Neural progenitor cell (in vitro differentiated cells): ENCODE data around the gene TNMD. TPM values are rescaled to one million over a fixed set of nuclear protein-coding genes. Genes with fewer than 3 reads are reported as not detected.
A peak's percentile ranks its signal among the peaks of the same experiment; 100 is the strongest.

Experiments
- DNase-seq: peaks from one replicate; pipeline ENCODE4 v3.0.0-alpha.2; 2016; ENCODE audit warnings: low spot score
- H2AFZ ChIP-seq: fragments of 200-600 bp; sonication (generic); replicated peaks from 2 replicates; pipeline ENCODE4 v1.6.1; 2016; ENCODE audit warnings: antibody characterized with exemption
- H3F3A ChIP-seq: fragments of 200-600 bp; sonication (generic); 2 replicates; pipeline ENCODE4 v1.6.1; 2016; ENCODE audit warnings: antibody characterized with exemption, low read depth
- H3K27ac ChIP-seq: fragments of 200-600 bp; sonication (generic); 2 replicates; pipeline ENCODE4 v1.5.1; 2016; ENCODE audit warnings: mild to moderate bottlenecking
- H3K27me3 ChIP-seq: fragments of 200-600 bp; sonication (generic); 2 replicates; pipeline ENCODE4 v1.6.1; 2016; ENCODE audit warnings: mild to moderate bottlenecking, moderate library complexity
- H3K36me3 ChIP-seq: fragments of 200-600 bp; sonication (generic); 2 replicates; pipeline ENCODE4 v1.5.1; 2016
- H3K4me1 ChIP-seq: fragments of 200-600 bp; sonication (generic); 2 replicates; pipeline ENCODE4 v1.6.1; 2016; ENCODE audit warnings: mixed run types
- H3K4me2 ChIP-seq: fragments of 200-600 bp; sonication (generic); 2 replicates; pipeline ENCODE4 v1.6.1; 2016
- H3K4me3 ChIP-seq: fragments of 200-600 bp; sonication (generic); 2 replicates; pipeline ENCODE4 v1.5.1; 2016
- H3K79me2 ChIP-seq: fragments of 200-600 bp; sonication (generic); 2 replicates; pipeline ENCODE4 v1.6.1; 2016; ENCODE audit warnings: low read depth
- H3K9ac ChIP-seq: fragments of 200-600 bp; sonication (generic); 2 replicates; pipeline ENCODE4 v1.6.1; 2016
- H3K9me3 ChIP-seq: fragments of 200-600 bp; sonication (generic); 2 replicates; pipeline ENCODE4 v1.5.1; 2016; ENCODE audit warnings: low read depth
- H4K20me1 ChIP-seq: fragments of 200-600 bp; sonication (generic); 2 replicates; pipeline ENCODE4 v1.6.1; 2016; ENCODE audit warnings: low read depth
- H3K27ac Mint-ChIP-seq: 3 replicates; pipeline ENCODE4 v1.8.0; 2021; ENCODE audit warnings: mixed read lengths
- H3K27me3 Mint-ChIP-seq: 2 replicates; pipeline ENCODE4 v1.8.0; 2022; ENCODE audit warnings: low read depth, mild to moderate bottlenecking, inconsistent platforms, moderate library complexity, mixed read lengths; ENCODE audit not compliant: insufficient read depth
- H3K36me3 Mint-ChIP-seq: 3 replicates; pipeline ENCODE4 v1.8.0; 2021; ENCODE audit warnings: mixed read lengths
- H3K4me1 Mint-ChIP-seq: 3 replicates; pipeline ENCODE4 v1.8.0; 2021; ENCODE audit warnings: mixed read lengths
- H3K4me3 Mint-ChIP-seq: 3 replicates; pipeline ENCODE4 v1.8.0; 2021; ENCODE audit warnings: mild to moderate bottlenecking, moderate library complexity, mixed read lengths
- H3K9me3 Mint-ChIP-seq: 3 replicates; pipeline ENCODE4 v1.8.0; 2020; ENCODE audit warnings: mixed read lengths
- EZH2 ChIP-seq: fragments of 200-600 bp; sonication (generic); IDR thresholded peaks from 2 replicates; pipeline ENCODE4 v1.6.1; 2017; ENCODE audit warnings: antibody characterized with exemption, mild to moderate bottlenecking, moderate library complexity
- EZH2phosphoT487 ChIP-seq: fragments of 200-600 bp; sonication (generic); IDR thresholded peaks from 2 replicates; pipeline ENCODE4 v1.6.1; 2017; ENCODE audit warnings: antibody characterized with exemption
- total RNA-seq: library from RNA; depleted of rRNA; stranded (reverse); fragments of >200 nt; gene quantifications from 2 replicates; pipeline ENCODE4 v1.2.3, GENCODE V29; 2015; ENCODE audit warnings: low replicate concordance
- TF ChIP-seq, protein P1 (sequence below): fragments of 200-600 bp; sonication (generic); IDR thresholded peaks from 2 replicates; pipeline ENCODE4 v1.5.1; 2017; ENCODE audit warnings: antibody characterized with exemption, mild to moderate bottlenecking

The TNMD gene
- total RNA-seq, 1 donor from 2014 or later, result not detected

DNA sequence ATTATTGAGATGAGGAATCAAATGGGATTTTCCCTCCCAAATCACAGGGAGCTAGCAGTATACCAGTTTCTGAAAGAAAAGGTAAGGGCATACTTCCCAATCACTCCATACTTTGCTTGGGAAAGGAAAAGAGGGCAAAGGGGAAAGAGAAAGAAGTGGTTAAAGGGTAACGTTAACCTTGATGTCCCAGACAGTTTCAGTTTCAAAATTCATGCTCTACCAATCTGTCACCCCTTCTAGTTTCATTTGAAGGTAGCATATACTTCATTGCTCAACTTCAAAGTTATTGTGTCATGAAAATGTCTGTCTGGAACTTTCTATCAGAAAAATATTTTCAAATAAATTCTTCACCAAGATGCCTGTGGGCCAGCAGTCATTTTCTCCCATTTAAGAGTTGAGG is 16.0 kb downstream of the TNMD start:
- no peak overlapping the region for H3K27ac Mint-ChIP-seq
- Histone ChIP-seq H3F3A (no peaks in the 10 kb centered on the region), H4K20me1 (no peaks in the 10 kb centered on the region), H3K4me2 (no peak overlapping the region), H3K79me2 (no peaks in the 10 kb centered on the region), H3K9me3 (no peaks in the 10 kb centered on the region), H2AFZ (no peak overlapping the region), H3K9ac (no peak overlapping the region), H3K4me1 (no peaks in the 10 kb centered on the region), H3K27ac (no peak overlapping the region), H3K4me3 (no peak overlapping the region), H3K27me3 (no peaks in the 10 kb centered on the region), H3K36me3 (no peaks in the 10 kb centered on the region)
- TF ChIP-seq, protein P1, sequence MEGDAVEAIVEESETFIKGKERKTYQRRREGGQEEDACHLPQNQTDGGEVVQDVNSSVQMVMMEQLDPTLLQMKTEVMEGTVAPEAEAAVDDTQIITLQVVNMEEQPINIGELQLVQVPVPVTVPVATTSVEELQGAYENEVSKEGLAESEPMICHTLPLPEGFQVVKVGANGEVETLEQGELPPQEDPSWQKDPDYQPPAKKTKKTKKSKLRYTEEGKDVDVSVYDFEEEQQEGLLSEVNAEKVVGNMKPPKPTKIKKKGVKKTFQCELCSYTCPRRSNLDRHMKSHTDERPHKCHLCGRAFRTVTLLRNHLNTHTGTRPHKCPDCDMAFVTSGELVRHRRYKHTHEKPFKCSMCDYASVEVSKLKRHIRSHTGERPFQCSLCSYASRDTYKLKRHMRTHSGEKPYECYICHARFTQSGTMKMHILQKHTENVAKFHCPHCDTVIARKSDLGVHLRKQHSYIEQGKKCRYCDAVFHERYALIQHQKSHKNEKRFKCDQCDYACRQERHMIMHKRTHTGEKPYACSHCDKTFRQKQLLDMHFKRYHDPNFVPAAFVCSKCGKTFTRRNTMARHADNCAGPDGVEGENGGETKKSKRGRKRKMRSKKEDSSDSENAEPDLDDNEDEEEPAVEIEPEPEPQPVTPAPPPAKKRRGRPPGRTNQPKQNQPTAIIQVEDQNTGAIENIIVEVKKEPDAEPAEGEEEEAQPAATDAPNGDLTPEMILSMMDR, result no peak
- TF ChIP-seq EZH2phosphoT487 (no peak), EZH2 (no peak)
- no peaks in the 10 kb centered on the region for H3K9me3 Mint-ChIP-seq
- H3K4me3 Mint-ChIP-seq, result no peak overlapping the region
- peaks cover 7% of the 10 kb centered on the region for H3K27me3 Mint-ChIP-seq
- no peak for DNase-seq
- peaks cover 12% of the 10 kb centered on the region for H3K4me1 Mint-ChIP-seq
- H3K36me3 Mint-ChIP-seq, result no peaks in the 10 kb centered on the region

DNA sequence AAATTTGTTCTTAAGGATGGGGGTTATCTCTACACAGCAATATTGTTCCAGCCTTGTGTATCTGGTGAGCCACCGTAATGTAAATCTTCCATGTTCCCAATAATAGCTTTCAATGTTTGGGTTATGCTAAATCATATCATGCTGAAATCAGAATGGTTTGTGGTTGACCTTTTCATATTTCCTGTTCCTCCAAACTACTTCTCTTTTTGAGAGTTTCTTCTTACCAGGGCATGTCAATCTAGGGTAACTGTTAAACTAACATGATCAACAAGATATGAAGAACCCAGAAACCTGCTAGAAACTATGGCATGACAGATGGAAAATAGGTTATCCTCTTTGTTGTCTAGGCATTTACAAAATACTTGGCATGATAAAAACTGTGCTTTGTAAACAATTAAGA is 22.0 kb downstream of the TNMD start:
- no peak overlapping the region for H3K4me3 Mint-ChIP-seq
- no peak overlapping the region for H3K27ac ChIP-seq
- H3K9me3 Mint-ChIP-seq, result no peaks in the 10 kb centered on the region
- no peaks in the 10 kb centered on the region for H3K36me3 ChIP-seq
- H3K79me2 ChIP-seq, result no peaks in the 10 kb centered on the region
- no peak overlapping the region for H3K27ac Mint-ChIP-seq
- no peaks in the 10 kb centered on the region for H3F3A ChIP-seq
- DNase-seq, result no peak
- H3K27me3 Mint-ChIP-seq, result peaks cover 2% of the 10 kb centered on the region
- H3K27me3 ChIP-seq, result no peaks in the 10 kb centered on the region
- peaks cover 27% of the 10 kb centered on the region for H3K4me1 Mint-ChIP-seq
- H3K9ac ChIP-seq, result no peak overlapping the region
- no peak overlapping the region for H2AFZ ChIP-seq
- no peaks in the 10 kb centered on the region for H4K20me1 ChIP-seq
- H3K4me3 ChIP-seq, result no peak overlapping the region
- no peaks in the 10 kb centered on the region for H3K9me3 ChIP-seq
- no peaks in the 10 kb centered on the region for H3K4me1 ChIP-seq
- TF ChIP-seq, protein P1, result no peak
- TF ChIP-seq EZH2 (no peak), EZH2phosphoT487 (no peak)
- H3K4me2 ChIP-seq, result no peak overlapping the region
- no peaks in the 10 kb centered on the region for H3K36me3 Mint-ChIP-seq

DNA sequence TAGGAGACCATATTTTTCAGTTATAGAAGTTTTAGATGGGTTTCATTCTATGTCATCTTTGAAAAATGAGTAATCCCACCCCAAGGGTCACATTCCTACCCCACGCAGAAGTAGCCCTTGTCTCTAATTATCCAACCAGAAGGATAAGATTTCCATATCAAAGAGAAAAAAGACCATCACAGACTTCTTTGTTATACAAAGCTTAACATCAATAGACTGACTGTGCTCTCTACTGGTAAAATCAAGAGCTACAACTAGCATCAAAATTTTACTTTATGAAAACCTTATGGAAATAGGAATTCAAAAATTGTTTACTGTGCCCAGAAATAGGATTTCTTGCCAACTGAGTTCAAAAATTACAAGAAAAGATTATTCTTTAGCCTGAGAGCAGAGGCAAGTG is 24.9 kb downstream of the TNMD start:
- Histone ChIP-seq H3K4me3 (no peak overlapping the region), H4K20me1 (no peaks in the 10 kb centered on the region), H2AFZ (no peak overlapping the region), H3K4me2 (no peak overlapping the region), H3K27me3 (no peaks in the 10 kb centered on the region), H3K9ac (no peak overlapping the region), H3F3A (no peaks in the 10 kb centered on the region), H3K27ac (no peak overlapping the region), H3K9me3 (no peaks in the 10 kb centered on the region), H3K4me1 (no peaks in the 10 kb centered on the region), H3K36me3 (no peaks in the 10 kb centered on the region), H3K79me2 (no peaks in the 10 kb centered on the region)
- TF ChIP-seq, protein P1, result peak; percentile 40
- TF ChIP-seq EZH2phosphoT487, result no peak
- Mint-ChIP-seq H3K27ac (peak overlapping the region; percentile 77), H3K36me3 (no peaks in the 10 kb centered on the region), H3K27me3 (peaks cover 2% of the 10 kb centered on the region), H3K4me1 (peaks cover 21% of the 10 kb centered on the region), H3K9me3 (no peaks in the 10 kb centered on the region), H3K4me3 (no peak overlapping the region)
- no peak for DNase-seq

DNA sequence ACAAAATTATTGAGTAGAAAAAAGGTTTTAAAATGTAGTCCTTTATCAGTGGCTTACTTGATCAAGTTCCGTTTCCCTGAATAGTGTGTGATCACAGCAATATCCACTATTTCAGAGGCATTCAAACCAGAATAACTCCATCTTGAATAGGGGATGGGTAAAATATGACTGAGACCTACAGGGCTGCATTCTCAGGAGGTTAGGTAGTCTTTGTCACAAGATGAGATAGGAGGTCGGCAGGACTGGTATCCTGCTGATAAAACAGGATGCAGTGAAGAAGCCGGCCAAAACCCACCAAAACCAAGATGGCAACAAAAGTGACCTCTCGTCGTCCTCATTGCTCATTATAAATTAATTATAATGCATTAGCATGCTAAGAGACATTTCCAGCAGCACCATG is 27.2 kb downstream of the TNMD start:
- no peaks in the 10 kb centered on the region for H3K9me3 Mint-ChIP-seq
- Histone ChIP-seq H3K27ac (no peak overlapping the region), H3K9ac (no peak overlapping the region), H2AFZ (no peak overlapping the region), H3F3A (no peaks in the 10 kb centered on the region), H3K27me3 (no peaks in the 10 kb centered on the region), H3K79me2 (no peaks in the 10 kb centered on the region), H3K9me3 (no peaks in the 10 kb centered on the region), H3K4me1 (no peaks in the 10 kb centered on the region), H4K20me1 (no peaks in the 10 kb centered on the region), H3K4me3 (no peak overlapping the region), H3K36me3 (no peaks in the 10 kb centered on the region), H3K4me2 (no peak overlapping the region)
- H3K4me3 Mint-ChIP-seq, result no peak overlapping the region
- peaks cover 23% of the 10 kb centered on the region for H3K4me1 Mint-ChIP-seq
- no peak for DNase-seq
- TF ChIP-seq, protein P1, result no peak
- TF ChIP-seq EZH2phosphoT487 (no peak), EZH2 (no peak)
- H3K27ac Mint-ChIP-seq, result no peak overlapping the region
- no peaks in the 10 kb centered on the region for H3K36me3 Mint-ChIP-seq
- H3K27me3 Mint-ChIP-seq, result no peaks in the 10 kb centered on the region
